ENCODE data around the gene SARM1. TPM values are rescaled to one million over a fixed set of nuclear protein-coding genes. Genes with fewer than 3 reads are reported as not detected.

SARM1 gene
- total and polyA plus RNA-seq, 2 donors (not counting 3 experiments of a cell fraction or from before 2014, with no cell fraction given) = 5.6 to 7.0 TPM

DNA sequence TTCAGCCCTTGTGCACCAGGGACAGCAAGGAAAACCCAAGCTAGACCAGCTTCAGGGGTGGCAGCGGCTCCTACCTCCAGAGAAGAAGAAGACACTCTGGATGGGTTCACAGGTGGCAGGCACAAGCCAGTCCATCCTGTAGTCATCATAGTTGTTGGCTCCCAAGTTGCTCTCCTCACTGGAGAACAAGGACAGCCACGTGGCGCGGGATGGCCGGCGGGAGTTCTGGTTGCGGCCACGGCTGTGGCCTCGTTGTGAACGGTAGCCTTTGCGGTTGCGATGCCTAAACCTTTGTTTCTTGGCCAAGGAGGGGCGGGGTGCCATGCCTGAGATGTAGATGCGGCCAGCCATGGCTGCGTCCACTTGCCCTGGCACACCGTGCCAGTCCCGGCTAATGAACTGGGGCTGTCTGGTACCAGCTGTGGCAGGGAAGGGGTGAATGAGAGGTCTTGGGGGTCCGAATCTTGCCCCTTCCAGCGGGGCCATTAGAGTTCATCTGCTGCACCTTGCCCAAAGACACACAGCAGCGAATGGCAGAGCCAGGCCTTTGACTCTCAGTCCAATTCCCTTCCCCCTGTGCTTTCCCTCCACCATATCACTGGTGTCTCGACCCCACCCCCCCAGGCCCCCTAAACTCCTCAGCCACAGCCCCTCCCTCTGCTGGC, 3.7 kb upstream of the SARM1 start:
- intact Hi-C loops (cut with micrococcal nuclease) = no loop called here
- peaks cover 0 to 9% of the 10 kb centered on the region in 2 experiments for H3K36me3 ChIP-seq (ENCODE audit: control insufficient read depth in 2 of 2, extremely low read depth in 1 of 2, insufficient read depth in 2 of 2, low read length in 2 of 2)
- no peak overlapping the region for H2AFZ ChIP-seq (ENCODE audit: low read depth, low read length)
- no peak overlapping the region for H3K4me3 ChIP-seq (replicated peaks in 1 of 3; ENCODE audit: insufficient read depth in 1 of 3, low read depth in 1 of 3, low read length in 3 of 3)
- H3K9me3 ChIP-seq (replicated peaks; ENCODE audit: control insufficient read depth, insufficient read depth, low read length) = no peaks in the 10 kb centered on the region
- no peaks in the 10 kb centered on the region for H3K27me3 ChIP-seq (ENCODE audit: control insufficient read depth in 2 of 2, insufficient read depth in 2 of 2, low read length in 2 of 2)
- CTCF ChIA-PET = interaction anchor here (0.8 to 6.7 kb wide), 3 partner anchors 32 to 49 kb away, joined by 3 to 36 read pairs (median 8); partner anchors contain the start of gene TNFAIP1
- POLR2A ChIA-PET = no interaction called here
- no peak for FAIRE-seq
- H3K4me1 ChIP-seq (ENCODE audit: control insufficient read depth, extremely low read depth, insufficient read depth, low read length) = peaks cover 9% of the 10 kb centered on the region
- no peak overlapping the region for H3K27ac ChIP-seq (ENCODE audit: insufficient read depth, low read depth, low read length)
- no peak overlapping the region for H3K4me2 ChIP-seq (ENCODE audit: insufficient read depth, low read length)
- no peaks in the 10 kb centered on the region for H3K79me2 ChIP-seq (ENCODE audit: control insufficient read depth, insufficient read depth, low read length)
- no TSS peak for BruUV-seq (replicated peaks)
- no peak for TF ChIP-seq POLR2A (IDR thresholded peaks at IDR 0.05; ENCODE audit: low read depth, low read length)
- no peak for TF ChIP-seq JUN (IDR thresholded peaks at IDR 0.05; ENCODE audit: borderline replicate concordance, insufficient read depth, insufficient read length, low read depth)
- TF ChIP-seq MYC (IDR thresholded peaks at IDR 0.05; ENCODE audit: low read depth, low read length) = no peak
- TF ChIP-seq, protein P1, sequence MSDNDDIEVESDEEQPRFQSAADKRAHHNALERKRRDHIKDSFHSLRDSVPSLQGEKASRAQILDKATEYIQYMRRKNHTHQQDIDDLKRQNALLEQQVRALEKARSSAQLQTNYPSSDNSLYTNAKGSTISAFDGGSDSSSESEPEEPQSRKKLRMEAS (IDR thresholded peaks at IDR 0.05; ENCODE audit: insufficient read depth, insufficient read length) = no peak
- no peak for TF ChIP-seq GATA2 (IDR thresholded peaks at IDR 0.05; ENCODE audit: insufficient read depth, insufficient read length, low read depth, low read length)
- no peak for TF ChIP-seq POLR2AphosphoS5 (IDR thresholded peaks at IDR 0.05; ENCODE audit: insufficient read depth, low read depth, low read length)
- dilution Hi-C loops (cut with MboI; ENCODE audit: extremely low pct_ligation_motif_present, low sequenced_read_pairs) = no loop called here
- DNase-seq (ENCODE audit: low read depth, low spot score) = no peak
- H3K9ac ChIP-seq (replicated peaks; ENCODE audit: extremely low read depth, insufficient read depth, low read length) = no peak overlapping the region
- no peaks in the 10 kb centered on the region for H4K20me1 ChIP-seq (replicated peaks; ENCODE audit: control insufficient read depth, extremely low read depth, insufficient read depth, low read length)
- H3K9me1 ChIP-seq (replicated peaks; ENCODE audit: control insufficient read depth, extremely low read depth, insufficient read depth, low read length) = no peaks in the 10 kb centered on the region

DNA sequence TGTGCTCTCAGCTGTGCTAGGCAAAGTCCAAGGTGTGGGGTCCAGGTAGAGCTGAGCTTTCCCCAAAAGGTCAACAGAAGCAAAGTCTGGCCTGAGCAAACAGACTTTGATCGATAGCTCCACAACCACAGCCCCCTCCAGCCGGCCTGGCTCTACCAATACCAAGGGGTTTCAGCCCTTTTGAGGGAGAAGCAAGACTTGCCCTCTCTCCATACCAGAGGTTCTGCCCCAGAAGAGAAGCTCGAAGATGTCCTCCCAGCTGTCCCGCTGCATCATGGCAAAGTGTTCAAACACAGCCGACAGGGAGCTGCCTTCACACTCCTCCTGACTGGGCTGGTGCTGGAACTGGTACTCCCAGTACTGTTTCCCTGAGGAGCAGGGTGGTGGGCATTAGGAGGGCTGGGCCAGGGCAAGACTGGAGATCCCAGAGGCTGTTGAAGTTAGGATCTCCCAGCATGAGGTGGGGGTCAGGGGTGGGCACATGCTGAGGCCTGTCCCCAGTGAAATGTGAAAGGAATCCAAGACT, 3.1 kb upstream of the SARM1 start:
- H4K20me1 ChIP-seq (replicated peaks; ENCODE audit: control insufficient read depth, extremely low read depth, insufficient read depth, low read length) = no peaks in the 10 kb centered on the region
- no peaks in the 10 kb centered on the region for H3K9me3 ChIP-seq (replicated peaks; ENCODE audit: control insufficient read depth, insufficient read depth, low read length)
- BruUV-seq (replicated peaks) = no TSS peak
- no peak overlapping the region for H3K4me3 ChIP-seq (replicated peaks in 1 of 3; ENCODE audit: insufficient read depth in 1 of 3, low read depth in 1 of 3, low read length in 3 of 3)
- DNase-seq (ENCODE audit: low read depth, low spot score) (no peak), FAIRE-seq (no peak)
- dilution Hi-C loops (cut with MboI; ENCODE audit: extremely low pct_ligation_motif_present, low sequenced_read_pairs) = no loop called here
- no peak overlapping the region for H2AFZ ChIP-seq (ENCODE audit: low read depth, low read length)
- ChIA-PET POLR2A (no interaction called here), CTCF (interaction anchor here (0.7 to 6.7 kb wide), 4 partner anchors 11 to 117 kb away, joined by 3 to 36 read pairs (median 3); partner anchors contain the start of genes POLDIP2 and TNFAIP1)
- no peaks in the 10 kb centered on the region for H3K27me3 ChIP-seq (ENCODE audit: control insufficient read depth in 2 of 2, insufficient read depth in 2 of 2, low read length in 2 of 2)
- TF ChIP-seq POLR2AphosphoS5 (IDR thresholded peaks at IDR 0.05; ENCODE audit: insufficient read depth, low read depth, low read length) (no peak), GATA2 (IDR thresholded peaks at IDR 0.05; ENCODE audit: insufficient read depth, insufficient read length, low read depth, low read length) (no peak), MYC (IDR thresholded peaks at IDR 0.05; ENCODE audit: low read depth, low read length) (no peak)
- H3K4me2 ChIP-seq (ENCODE audit: insufficient read depth, low read length) = no peak overlapping the region
- no peaks in the 10 kb centered on the region for H3K79me2 ChIP-seq (ENCODE audit: control insufficient read depth, insufficient read depth, low read length)
- peaks cover 0 to 7% of the 10 kb centered on the region in 2 experiments for H3K36me3 ChIP-seq (ENCODE audit: control insufficient read depth in 2 of 2, extremely low read depth in 1 of 2, insufficient read depth in 2 of 2, low read length in 2 of 2)
- intact Hi-C loops (cut with micrococcal nuclease) = no loop called here
- no peak overlapping the region for H3K27ac ChIP-seq (ENCODE audit: insufficient read depth, low read depth, low read length)
- no peaks in the 10 kb centered on the region for H3K9me1 ChIP-seq (replicated peaks; ENCODE audit: control insufficient read depth, extremely low read depth, insufficient read depth, low read length)
- no peak overlapping the region for H3K9ac ChIP-seq (replicated peaks; ENCODE audit: extremely low read depth, insufficient read depth, low read length)
- peaks cover 13% of the 10 kb centered on the region for H3K4me1 ChIP-seq (ENCODE audit: control insufficient read depth, extremely low read depth, insufficient read depth, low read length)
